GM12878 (cell line): ENCODE data around the gene PREP.

Experiments
- CHD2 ChIP-seq: IDR thresholded peaks from 2 replicates; pipeline ENCODE4 v1.6.1; 2011; ENCODE audit warnings: low read depth, low read length, improper control_type of control experiment, borderline replicate concordance
- CTCF ChIP-seq, 3 experiments: IDR thresholded peaks in 2 of 3; conservative IDR thresholded peaks in 1 of 3; 2 replicates each; pipeline ENCODE4 v1.5.1; 2011; ENCODE audit warnings: low read depth in 3 of 3, low read length in 3 of 3, mild to moderate bottlenecking in 3 of 3, control low read depth in 2 of 3, moderate library complexity in 2 of 3, inconsistent platforms in 1 of 3, mixed read lengths in 1 of 3; ENCODE audit not compliant: control insufficient read depth in 2 of 3, insufficient read depth in 1 of 3; ENCODE audit errors: extremely low read depth in 1 of 3
- RAD21 ChIP-seq: IDR thresholded peaks from 2 replicates; pipeline ENCODE4 v1.6.1; 2011; ENCODE audit warnings: mild to moderate bottlenecking, low read depth, low read length, moderate library complexity; ENCODE audit not compliant: insufficient read depth
- ZBTB40 ChIP-seq: fragments of 450-650 bp; IDR thresholded peaks from 2 replicates; pipeline ENCODE4 v1.6.1; 2016; ENCODE audit warnings: mild to moderate bottlenecking, moderate library complexity, borderline replicate concordance
- ZZZ3 ChIP-seq: IDR thresholded peaks from 2 replicates; pipeline ENCODE4 v1.6.1; 2011; ENCODE audit warnings: low read depth; ENCODE audit not compliant: control insufficient read depth, insufficient read length

- TF ChIP-seq ZBTB40 = no peak
- no peak for TF ChIP-seq CHD2
- TF ChIP-seq ZZZ3 = no peak
- TF ChIP-seq RAD21 = no peak
- TF ChIP-seq CTCF (IDR thresholded peaks at IDR 0.05 in 2 of 3, conservative IDR thresholded peaks at IDR 0.05 in 1 of 3; ENCODE audit: control insufficient read depth in 2 of 3, extremely low read depth in 1 of 3, insufficient read depth in 1 of 3, low read depth in 3 of 3, low read length in 3 of 3) = no peak
These were observed 71.0 kb downstream of the PREP start for GRCh38 chr6:105331927-105332326.
